Stimulated activated CD8-positive, alpha-beta memory T cell treated with anti-CD3 and anti-CD28 coated beads, Interleukin-4, amount 100 ng/mL, for 24 hours (primary cell): ENCODE results near the gene MCTP2.

ENCODE experiments used
- DNase-seq: peaks from one replicate; pipeline ENCODE4 v3.0.0-alpha.2; 2020; ENCODE audit warnings: low read depth

The MCTP2 gene

GRCh38 chr15:94359716-94360115, 128.4 kb downstream of the MCTP2 start:
- no peak for DNase-seq

GRCh38 chr15:94360251-94360685, 128.9 kb downstream of the MCTP2 start:
- no peak for DNase-seq

GRCh38 chr15:94362385-94363092, 131.2 kb downstream of the MCTP2 start:
- no peak for DNase-seq

GRCh38 chr15:94363382-94363781, 132.0 kb downstream of the MCTP2 start:
- DNase-seq: no peak

- DNase-seq: no peak
Measured at GRCh38 chr15:94366781-94367180, 135.4 kb downstream of the MCTP2 start.

GRCh38 chr15:94367726-94368535, 136.6 kb downstream of the MCTP2 start:
- DNase-seq: no peak

- DNase-seq: no peak
Measured at GRCh38 chr15:94370206-94370935, 139.0 kb downstream of the MCTP2 start.

- DNase-seq: no peak
Measured at GRCh38 chr15:94370936-94371285, 139.6 kb downstream of the MCTP2 start.

- DNase-seq: no peak
Measured at GRCh38 chr15:94372821-94373220, 141.5 kb downstream of the MCTP2 start.

GRCh38 chr15:94375997-94376396, 144.6 kb downstream of the MCTP2 start:
- DNase-seq: no peak

GRCh38 chr15:94379986-94380385, 148.6 kb downstream of the MCTP2 start:
- no peak for DNase-seq

- no peak for DNase-seq
Measured at GRCh38 chr15:94380798-94381197, 149.4 kb downstream of the MCTP2 start.

- DNase-seq: no peak
Measured at GRCh38 chr15:94381384-94381783, 150.0 kb downstream of the MCTP2 start.

GRCh38 chr15:94383041-94383440, 151.7 kb downstream of the MCTP2 start:
- no peak for DNase-seq

- DNase-seq: no peak
Measured at GRCh38 chr15:94383706-94384105, 152.3 kb downstream of the MCTP2 start.

GRCh38 chr15:94385441-94385840, 154.1 kb downstream of the MCTP2 start:
- DNase-seq: no peak

GRCh38 chr15:94386351-94386750, 155.0 kb downstream of the MCTP2 start:
- DNase-seq: no peak

GRCh38 chr15:94387442-94387841, 156.1 kb downstream of the MCTP2 start:
- DNase-seq: no peak

- no peak for DNase-seq
Measured at GRCh38 chr15:94387849-94388441, 156.6 kb downstream of the MCTP2 start.

GRCh38 chr15:94395640-94396039, 164.3 kb downstream of the MCTP2 start:
- no peak for DNase-seq

- DNase-seq: no peak
Measured at GRCh38 chr15:94397337-94397736, 166.0 kb downstream of the MCTP2 start.

GRCh38 chr15:94398001-94398400, 166.6 kb downstream of the MCTP2 start:
- no peak for DNase-seq
